HG03521 (cell line): ENCODE results near the gene DAZAP2.
"Not testable (repeated sequence)": the region's sequence is repeated elsewhere in the genome, so short reads cannot be mapped to it uniquely, and the experiment has no call there.

Experiments
- ATAC-seq: cut with Tn5 transposase; IDR thresholded peaks from one replicate; pipeline ENCODE4 v1.9.1; 2021; ENCODE audit warnings: mild to moderate bottlenecking, moderate library complexity; ENCODE audit not compliant: unreplicated experiment

The DAZAP2 gene

GRCh38 chr12:51246254-51246853, 7.7 kb downstream of the DAZAP2 start:
- ATAC-seq, result no peak

- no peak for ATAC-seq
Measured at GRCh38 chr12:51247523-51248206, 9.0 kb downstream of the DAZAP2 start.

GRCh38 chr12:51253276-51253675, 14.7 kb downstream of the DAZAP2 start:
- ATAC-seq, result no peak

GRCh38 chr12:51254536-51254935, 15.9 kb downstream of the DAZAP2 start:
- no peak for ATAC-seq

GRCh38 chr12:51259600-51259999, 21.0 kb downstream of the DAZAP2 start:
- not testable (repeated sequence) for ATAC-seq

- no peak for ATAC-seq
Measured at GRCh38 chr12:51262758-51263177, 24.1 kb downstream of the DAZAP2 start.

GRCh38 chr12:51263341-51263740, 24.7 kb downstream of the DAZAP2 start:
- no peak for ATAC-seq

GRCh38 chr12:51264297-51264696, 25.7 kb downstream of the DAZAP2 start:
- no peak for ATAC-seq

- ATAC-seq, result peak; percentile 59
Measured at GRCh38 chr12:51265024-51265423, 26.4 kb downstream of the DAZAP2 start.

- peak; percentile 22 for ATAC-seq
Measured at GRCh38 chr12:51269174-51270066, 30.8 kb downstream of the DAZAP2 start.

- ATAC-seq, result peak; percentile 65
Measured at GRCh38 chr12:51270067-51270950, 31.7 kb downstream of the DAZAP2 start, which contains the start of gene SMAGP. Gene SMAGP, minus strand, starts transcription at chr12:51270415. Its CDS starts 1,137 bp downstream, at chr12:51269278.

GRCh38 chr12:51270951-51271518, 32.4 kb downstream of the DAZAP2 start:
- no peak for ATAC-seq

- ATAC-seq, result not testable (repeated sequence)
Measured at GRCh38 chr12:51272810-51273209, 34.2 kb downstream of the DAZAP2 start.

GRCh38 chr12:51275088-51275487, 36.5 kb downstream of the DAZAP2 start:
- ATAC-seq, result no peak

GRCh38 chr12:51281202-51281924, 42.7 kb downstream of the DAZAP2 start:
- ATAC-seq, result no peak

GRCh38 chr12:51285843-51286242, 47.2 kb downstream of the DAZAP2 start:
- ATAC-seq, result no peak

- ATAC-seq, result not testable (repeated sequence)
Measured at GRCh38 chr12:51291603-51292513, 53.2 kb downstream of the DAZAP2 start.
